Measurements from ENCODE around the gene CAD.
A peak's percentile ranks its signal among the peaks of the same experiment; 100 is the strongest.

The CAD gene

DNA sequence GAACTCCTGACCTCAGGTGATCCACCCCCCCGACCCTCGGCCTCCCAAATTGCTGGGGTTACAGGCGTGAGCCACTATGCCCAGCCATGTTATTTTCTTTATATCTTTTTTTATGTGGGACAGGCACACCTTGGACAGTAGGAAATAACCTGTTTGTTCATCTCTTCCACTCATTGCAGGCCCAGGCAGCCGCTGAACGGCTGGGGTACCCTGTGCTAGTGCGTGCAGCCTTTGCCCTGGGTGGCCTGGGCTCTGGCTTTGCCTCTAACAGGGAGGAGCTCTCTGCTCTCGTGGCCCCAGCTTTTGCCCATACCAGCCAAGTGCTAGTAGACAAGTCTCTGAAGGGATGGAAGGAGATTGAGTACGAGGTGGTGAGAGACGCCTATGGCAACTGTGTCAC, 8.4 kb downstream of the CAD start:
- no peak for DNase-seq (ENCODE audit: low spot score)

- DNase-seq (ENCODE audit: low spot score), result no peak
Measured at GRCh38 chr2:27227501-27227900, 10.3 kb downstream of the CAD start.

- DNase-seq (ENCODE audit: low spot score), result no peak
Measured at GRCh38 chr2:27231921-27232320, 14.8 kb downstream of the CAD start.

- DNase-seq (ENCODE audit: low spot score), result no peak
Measured at GRCh38 chr2:27233341-27233740, 16.2 kb downstream of the CAD start.

- DNase-seq (ENCODE audit: low spot score), result no peak
Measured at GRCh38 chr2:27236136-27236535, 19.0 kb downstream of the CAD start.

DNA sequence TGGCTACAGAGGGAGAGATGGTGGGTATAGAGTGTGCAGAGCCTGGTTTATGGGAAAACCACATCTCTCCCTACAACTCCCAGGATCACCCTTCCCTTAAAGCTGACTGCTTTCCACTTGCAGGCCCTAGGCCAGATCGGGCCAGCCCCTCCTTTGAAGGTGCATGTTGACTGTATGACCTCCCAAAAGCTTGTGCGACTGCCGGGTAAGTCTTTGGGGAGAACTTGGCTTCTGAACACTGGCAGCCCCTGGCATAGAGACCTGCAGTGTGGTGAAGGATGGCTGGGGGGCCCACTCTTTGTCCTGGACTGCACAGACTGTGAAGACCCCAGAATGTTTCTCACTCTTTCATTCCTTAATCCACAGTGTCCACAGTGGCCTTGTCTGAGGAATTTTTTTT, 19.5 kb downstream of the CAD start:
- no peak for DNase-seq (ENCODE audit: low spot score)

- DNase-seq (ENCODE audit: low spot score), result no peak
Measured at GRCh38 chr2:27237341-27237945, 20.3 kb downstream of the CAD start.

DNA sequence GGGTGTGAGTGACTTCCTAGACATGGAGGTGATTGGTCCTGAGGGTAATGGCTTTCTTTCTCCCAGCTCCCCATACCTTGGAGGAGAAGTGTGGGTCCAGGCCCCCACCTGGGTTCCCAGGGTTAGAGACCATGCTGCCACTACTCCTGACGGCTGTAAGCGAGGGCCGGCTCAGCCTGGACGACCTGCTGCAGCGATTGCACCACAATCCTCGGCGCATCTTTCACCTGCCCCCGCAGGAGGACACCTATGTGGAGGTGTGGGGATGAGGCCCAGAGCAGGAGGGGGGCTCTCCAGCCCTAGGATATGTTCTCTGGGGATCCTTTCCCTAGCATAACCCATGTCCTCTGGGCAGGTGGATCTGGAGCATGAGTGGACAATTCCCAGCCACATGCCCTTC, 21.8 kb downstream of the CAD start:
- DNase-seq (ENCODE audit: low spot score), result no peak

DNA sequence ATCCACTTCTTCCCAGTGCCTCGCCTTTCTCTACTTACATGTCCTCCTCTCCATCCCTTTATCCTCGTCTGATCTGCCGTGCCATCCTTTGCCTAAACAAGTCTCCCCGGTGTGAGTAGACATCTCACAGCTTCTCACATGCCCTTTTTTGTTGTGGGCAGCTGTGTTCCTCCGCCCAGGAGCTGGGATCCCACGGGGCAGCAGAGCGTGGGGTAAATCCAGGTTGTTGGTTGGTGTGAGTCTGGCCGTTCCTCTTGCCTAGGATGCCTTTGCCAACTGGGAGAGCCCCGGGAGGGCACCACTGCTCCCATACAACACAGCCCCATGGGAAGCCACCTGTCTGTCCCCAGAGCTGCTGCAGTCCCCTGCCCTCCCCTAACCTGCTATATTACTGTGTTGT, 23.2 kb downstream of the CAD start:
- no peak for DNase-seq (ENCODE audit: low spot score)

GRCh38 chr2:27241761-27242613, 24.8 kb downstream of the CAD start:
- no peak for DNase-seq (ENCODE audit: low spot score)

- no peak for DNase-seq (ENCODE audit: low spot score)
Measured at GRCh38 chr2:27242614-27242951, 25.4 kb downstream of the CAD start.

- no peak for DNase-seq (ENCODE audit: low spot score)
Measured at GRCh38 chr2:27243391-27244130, 26.4 kb downstream of the CAD start.

DNA sequence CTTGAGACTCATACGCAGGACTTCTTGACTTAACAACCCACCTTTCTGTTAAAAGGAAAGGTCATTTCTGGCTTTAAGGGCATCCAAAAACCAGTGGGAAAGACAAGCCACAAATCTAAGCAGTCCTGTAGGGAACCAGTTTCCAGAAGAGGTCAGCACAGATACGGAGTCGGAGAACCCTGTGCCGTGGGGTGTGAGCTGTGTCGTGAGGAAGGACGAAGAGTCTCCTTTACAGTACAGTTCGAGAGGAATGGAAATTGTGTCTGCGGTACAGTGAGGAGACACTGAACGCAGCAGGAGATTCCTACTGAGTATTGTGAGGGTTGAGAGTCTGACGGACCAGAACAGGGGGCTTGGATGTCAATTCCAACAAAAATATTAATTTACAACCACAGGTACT, 27.9 kb downstream of the CAD start:
- no peak for DNase-seq (ENCODE audit: low spot score)

GRCh38 chr2:27245626-27246025, 28.5 kb downstream of the CAD start:
- DNase-seq (ENCODE audit: low spot score), result no peak

GRCh38 chr2:27247893-27248292, 30.7 kb downstream of the CAD start:
- no peak for DNase-seq (ENCODE audit: low spot score)

DNA sequence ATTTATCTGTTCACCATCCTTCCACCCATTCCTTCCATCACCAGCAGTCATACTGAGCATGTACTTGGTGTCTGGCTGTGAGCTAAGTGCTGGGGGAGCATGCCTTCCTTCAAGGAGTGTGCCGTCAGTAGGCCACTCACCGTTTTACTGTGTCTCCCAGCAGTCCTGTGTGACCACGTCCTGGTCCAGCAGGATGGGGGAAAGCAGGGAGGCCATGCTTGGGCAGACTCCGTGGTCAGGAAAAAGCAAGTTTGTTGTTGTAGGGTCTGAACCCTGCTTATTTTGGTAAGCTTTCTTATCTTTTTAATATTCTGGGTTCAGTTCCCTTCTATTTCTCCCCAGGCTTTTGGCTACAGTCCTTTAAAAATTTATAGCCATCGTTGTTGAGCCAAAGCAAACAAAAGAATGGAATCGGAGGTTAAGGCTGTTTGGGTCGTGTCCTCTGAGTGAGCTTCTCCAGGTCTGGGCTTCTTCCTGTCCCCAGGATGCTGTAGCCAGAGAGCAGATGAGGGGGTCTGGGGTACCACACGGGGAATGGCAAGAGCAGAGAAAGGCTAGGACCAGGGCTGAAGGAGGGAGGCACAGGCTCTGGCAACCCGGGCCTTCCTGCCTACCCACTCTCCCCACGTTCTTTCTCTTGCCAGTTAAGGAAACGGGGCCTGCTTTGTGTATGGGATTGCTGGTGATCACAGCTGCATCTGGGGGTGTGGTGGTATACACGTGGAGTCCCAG, 32.2 kb downstream of the CAD start:
- no peak for DNase-seq (ENCODE audit: low spot score)

GRCh38 chr2:27249891-27250651, 32.9 kb downstream of the CAD start:
- DNase-seq (ENCODE audit: low spot score), result peak; percentile 64

- DNase-seq (ENCODE audit: low spot score), result no peak
Measured at GRCh38 chr2:27250652-27251379, 33.6 kb downstream of the CAD start.

- no peak for DNase-seq (ENCODE audit: low spot score)
Measured at GRCh38 chr2:27251766-27252165, 34.6 kb downstream of the CAD start.

DNA sequence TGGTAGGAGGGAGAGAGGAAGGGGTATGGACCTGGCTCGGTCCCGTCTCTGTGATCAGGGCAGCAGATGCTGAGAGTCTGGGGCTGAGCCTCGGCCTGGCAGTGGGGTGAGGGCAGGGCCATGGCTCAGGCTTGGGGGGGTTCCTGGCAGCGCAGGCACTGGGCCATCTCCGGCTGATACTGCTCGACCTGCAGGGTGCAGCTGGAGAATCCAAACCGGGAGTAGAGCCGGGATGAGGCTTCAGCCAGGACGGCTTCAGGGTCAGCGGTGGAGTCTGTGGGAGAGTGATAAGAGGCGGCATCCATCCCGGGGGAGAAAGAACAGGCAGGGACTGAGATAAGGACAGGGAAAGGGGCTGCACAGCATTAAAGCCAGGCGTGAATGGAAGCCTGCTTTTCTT, 38.0 kb downstream of the CAD start:
- no peak for DNase-seq (ENCODE audit: low spot score)

GRCh38 chr2:27255660-27256059, 38.5 kb downstream of the CAD start:
- peak; percentile 49 for DNase-seq (ENCODE audit: low spot score)
